HFF-Myc (cell line): ENCODE measurements around the gene ADGRF3.
"Not testable (repeated sequence)": the region's sequence is repeated elsewhere in the genome, so short reads cannot be mapped to it uniquely, and the experiment has no call there.

Source experiments
- DNase-seq: peaks from one replicate; pipeline ENCODE4 v3.0.0-alpha.2; 2011; ENCODE audit warnings: low read depth; ENCODE audit errors: extremely low read depth
- H3K4me3 ChIP-seq: replicated peaks from 2 replicates; pipeline ENCODE4 v1.5.1; 2011; ENCODE audit warnings: low read depth, mild to moderate bottlenecking, control low read depth, low read length
- CTCF ChIP-seq: IDR thresholded peaks from 2 replicates; pipeline ENCODE4 v1.5.1; 2012; ENCODE audit warnings: mild to moderate bottlenecking, low read depth, low read length, control low read depth; ENCODE audit errors: missing control alignments

ADGRF3 gene

GRCh38 chr2:26305540-26305939, 41.0 kb downstream of the ADGRF3 start:
- no peak overlapping the region for H3K4me3 ChIP-seq
- no peak for DNase-seq
- TF ChIP-seq CTCF = no peak

GRCh38 chr2:26305094-26305493, 41.5 kb downstream of the ADGRF3 start:
- DNase-seq, H3K4me3 ChIP-seq: not testable (repeated sequence)

- no peak for TF ChIP-seq CTCF
- no peak overlapping the region for H3K4me3 ChIP-seq
- no peak for DNase-seq
Measured at GRCh38 chr2:26302846-26303245, 43.7 kb downstream of the ADGRF3 start.

GRCh38 chr2:26300234-26300925, 46.2 kb downstream of the ADGRF3 start:
- no peak for DNase-seq
- no peak for TF ChIP-seq CTCF
- peak overlapping the region; percentile 39; the same call in 1 of the 2 replicates for H3K4me3 ChIP-seq

- TF ChIP-seq CTCF = no peak
- H3K4me3 ChIP-seq = peak overlapping the region; percentile 39
- no peak for DNase-seq
Measured at GRCh38 chr2:26299471-26300101, 47.0 kb downstream of the ADGRF3 start.

GRCh38 chr2:26298638-26299393, 47.8 kb downstream of the ADGRF3 start:
- no peak for TF ChIP-seq CTCF
- peak overlapping the region; percentile 39 for H3K4me3 ChIP-seq
- no peak for DNase-seq

GRCh38 chr2:26298286-26298637, 48.3 kb downstream of the ADGRF3 start:
- DNase-seq = no peak
- peak overlapping the region; percentile 39; the same call in 1 of the 2 replicates for H3K4me3 ChIP-seq
- no peak for TF ChIP-seq CTCF
